Small intestine (tissue), 7 donors: ENCODE results near the gene ERC2. TPM values are rescaled to one million over a fixed set of nuclear protein-coding genes. Genes with fewer than 3 reads are reported as not detected.

Experiments
- DNase-seq, 2 donors: peaks; one replicate each; pipeline versions ENCODE4 v3.0.0 to v3.0.0-alpha.2; 2013
- FAIRE-seq: peaks from 2 replicates; lab custom pipeline; 2012; peaks lifted over from hg19 to GRCh38; lab: Jason Lieb, UNC
- H3K27ac ChIP-seq, 3 donors: one replicate each; pipeline ENCODE4 v1.5.1; 2013; ENCODE audit warnings: low read length in 2 of 3, mild to moderate bottlenecking in 2 of 3, control low read depth in 1 of 3, inconsistent platforms in 1 of 3, low read depth in 1 of 3, moderate library complexity in 1 of 3
- H3K27me3 ChIP-seq, 3 donors: one replicate each; pipeline ENCODE4 v1.6.1; 2013; ENCODE audit warnings: low read length in 3 of 3, inconsistent platforms in 1 of 3; ENCODE audit not compliant: control insufficient read depth in 3 of 3, insufficient read depth in 3 of 3
- H3K36me3 ChIP-seq, 3 donors: one replicate each; pipeline ENCODE4 v1.6.1; 2013; ENCODE audit warnings: low read length in 3 of 3, inconsistent platforms in 1 of 3, low read depth in 1 of 3, mild to moderate bottlenecking in 1 of 3, moderate library complexity in 1 of 3; ENCODE audit not compliant: control insufficient read depth in 3 of 3, insufficient read depth in 2 of 3
- H3K4me1 ChIP-seq, 3 donors: one replicate each; pipeline ENCODE4 v1.6.1; 2013; ENCODE audit warnings: low read length in 2 of 3, inconsistent platforms in 1 of 3, low read depth in 1 of 3, mild to moderate bottlenecking in 1 of 3, moderate library complexity in 1 of 3; ENCODE audit not compliant: control insufficient read depth in 3 of 3, insufficient read depth in 2 of 3
- H3K4me3 ChIP-seq, 3 donors: one replicate each; pipeline ENCODE4 v1.5.1; 2013; ENCODE audit warnings: low read length in 3 of 3, control low read depth in 1 of 3, inconsistent platforms in 1 of 3, low read depth in 1 of 3, mild to moderate bottlenecking in 1 of 3, moderate library complexity in 1 of 3
- H3K9me3 ChIP-seq, 2 donors: one replicate each; pipeline ENCODE4 v1.6.1; 2013; ENCODE audit warnings: low read depth in 1 of 2, low read length in 1 of 2; ENCODE audit not compliant: control insufficient read depth in 2 of 2, insufficient read depth in 1 of 2
- WGBS, 3 donors: extraction: QIAGEN DNeasy Blood & Tissue Kit; methylation state at CpG; one replicate each; pipeline ENCODE4 v1.1.7; 2013; 5-methylcytosine and 5-hydroxymethylcytosine counted together
- polyA plus RNA-seq, 4 donors: library from polyadenylated mRNA; stranded (reverse) in 3 of 4; unstranded in 1 of 4; fragments of 200-250 nt in 3 of 4; fragments of 120-200 nt in 1 of 4; gene quantifications; one replicate each; pipeline versions ENCODE4 v1.2.1 to v1.2.3, GENCODE V29; 2013
- donor health status: healthy with polysubstance abuse.
- donor health status: control.
- donor health status: control.
- donor health status: Bipolar disorder and iron deficiency.
- donor health status: healthy.

Gene ERC2
- polyA plus RNA-seq, 4 donors = 0.73 to 2.0 TPM; not detected in 2

- no peak overlapping the region for H3K27ac ChIP-seq
- H3K4me3 ChIP-seq = no peak overlapping the region
- FAIRE-seq = no peak
- no peak for DNase-seq
- WGBS, 3 donors = 82 to 90% (median 85%) methylated on average over 3 of the region's 3 CpGs
- no peaks in the 10 kb centered on the region for H3K4me1 ChIP-seq
- H3K27me3 ChIP-seq = peaks cover 0 to 3% (median 0%) of the 10 kb centered on the region in 3 donors
- H3K36me3 ChIP-seq = peaks cover 0 to 6% (median 0%) of the 10 kb centered on the region in 3 donors
- no peaks in the 10 kb centered on the region for H3K9me3 ChIP-seq
These were observed 1001.7 kb downstream of the ERC2 start for GRCh38 chr3:55466526-55466925.

- DNase-seq (no peak), FAIRE-seq (no peak)
- H3K4me1 ChIP-seq = no peaks in the 10 kb centered on the region
These were observed 1006.4 kb downstream of the ERC2 start for GRCh38 chr3:55461896-55462295.

GRCh38 chr3:55459838-55460237 is 1008.4 kb downstream of the ERC2 start:
- Histone ChIP-seq H3K27me3 (no peaks in the 10 kb centered on the region), H3K27ac (no peak overlapping the region), H3K36me3 (no peaks in the 10 kb centered on the region), H3K4me3 (no peak overlapping the region), H3K4me1 (no peaks in the 10 kb centered on the region), H3K9me3 (no peaks in the 10 kb centered on the region)
- FAIRE-seq (no peak), DNase-seq (no peak)

More at GRCh38 chr3:55461896-55462295, 1006.4 kb downstream of the ERC2 start:
- Histone ChIP-seq H3K4me3 (no peak overlapping the region), H3K27me3 (no peaks in the 10 kb centered on the region), H3K27ac (no peak overlapping the region), H3K36me3 (no peaks in the 10 kb centered on the region), H3K9me3 (no peaks in the 10 kb centered on the region)
- WGBS, 3 donors = 88 to 100% (median 94%) methylated on average over 1 of the region's 1 CpG

Other genes starting within 250 kb of the ERC2 start
- gene CCDC66, start 88.7 kb upstream of the ERC2 start, polyA plus RNA-seq = 10 to 100 TPM in 1 of 4 donors, 1 to 10 TPM in 3; 3.5 to 21.0 (median 4.8) TPM
- 10 to 100 TPM; 16.8 to 49.9 (median 20.5) TPM for gene TASOR, start 214.8 kb upstream of the ERC2 start, polyA plus RNA-seq